PC-3 (cell line): ENCODE measurements around the gene APCDD1. TPM values are rescaled to one million over a fixed set of nuclear protein-coding genes. Genes with fewer than 3 reads are reported as not detected.
A peak's percentile ranks its signal among the peaks of the same experiment; 100 is the strongest.

Experiments used
- ATAC-seq: fragments of 200-7000 bp; cut with Tn5 transposase; 2 replicates; pipeline ENCODE4 v1.9.1; 2020; ENCODE audit warnings: mild to moderate bottlenecking, moderate library complexity
- BruUV-seq: library from RNA; stranded (reverse); fragments of 400-500 nt; replicated peaks from 2 replicates; lab custom pipeline; 2021; lab: Mats Ljungman, UMichigan
- CTCF ChIA-PET: fragments of 300-600 bp; sonication (Branson Sonifier 250); formaldehyde crosslinking; loops from one replicate; lab custom pipeline; 2022; ENCODE audit warnings: antibody characterized with exemption; lab: Charles Lee
- POLR2A ChIA-PET: fragments of 300-600 bp; sonication (Branson Sonifier 250); formaldehyde crosslinking; loops from one replicate; lab custom pipeline; 2022; ENCODE audit warnings: antibody characterized with exemption; ENCODE audit not compliant: unreplicated experiment; lab: Charles Lee
- DNase-seq: peaks from one replicate; pipeline ENCODE4 v3.0.0-alpha.2; 2015
- H2AFZ ChIP-seq: fragments of 300-600 bp; sonication (generic); 2 replicates; pipeline ENCODE4 v1.6.0; 2016; ENCODE audit warnings: antibody characterized with exemption, low read length
- H3F3A ChIP-seq: fragments of 300-600 bp; sonication (generic); one replicate; pipeline ENCODE4 v1.6.0; 2017; ENCODE audit warnings: antibody characterized with exemption, low read length, control low read depth, mild to moderate bottlenecking; ENCODE audit not compliant: unreplicated experiment
- H3K27ac ChIP-seq: fragments of 300-600 bp; sonication (generic); 2 replicates; pipeline ENCODE4 v1.5.1; 2016; ENCODE audit warnings: mild to moderate bottlenecking, low read length
- H3K27me3 ChIP-seq: fragments of 300-600 bp; sonication (generic); 2 replicates; pipeline ENCODE4 v1.6.1; 2016; ENCODE audit warnings: low read length, mixed read lengths
- H3K36me3 ChIP-seq: fragments of 300-600 bp; sonication (generic); 2 replicates; pipeline ENCODE4 v1.6.1; 2016; ENCODE audit warnings: low read depth, mixed run types, low read length, mixed read lengths
- H3K4me1 ChIP-seq: fragments of 300-600 bp; sonication (generic); 2 replicates; pipeline ENCODE4 v1.5.1; 2016; ENCODE audit warnings: low read length; ENCODE audit not compliant: insufficient read depth
- H3K4me2 ChIP-seq: fragments of 300-600 bp; sonication (generic); 2 replicates; pipeline ENCODE4 v1.6.0; 2016; ENCODE audit warnings: low read length
- H3K4me3 ChIP-seq: fragments of 300-600 bp; sonication (generic); 2 replicates; pipeline ENCODE4 v1.5.1; 2016; ENCODE audit warnings: mild to moderate bottlenecking, low read length, mixed read lengths
- H3K79me2 ChIP-seq: fragments of 300-600 bp; sonication (generic); 2 replicates; pipeline ENCODE4 v1.6.1; 2017; ENCODE audit warnings: low read length, mixed read lengths
- H3K9ac ChIP-seq: fragments of 300-600 bp; sonication (generic); 2 replicates; pipeline ENCODE4 v1.6.0; 2016; ENCODE audit warnings: mild to moderate bottlenecking, low read length
- H3K9me2 ChIP-seq: fragments of 300-600 bp; sonication (generic); replicated peaks from 2 replicates; pipeline ENCODE4 v1.6.1; 2016; ENCODE audit warnings: mixed run types, low read length, mixed read lengths
- H3K9me3 ChIP-seq: fragments of 300-600 bp; sonication (generic); 2 replicates; pipeline ENCODE4 v1.6.1; 2016; ENCODE audit warnings: low read length, mixed read lengths
- H4K20me1 ChIP-seq: fragments of 300-600 bp; sonication (generic); 2 replicates; pipeline ENCODE4 v1.6.1; 2016; ENCODE audit warnings: low read length, mixed read lengths
- EZH2 ChIP-seq: fragments of 300-600 bp; sonication (generic); IDR thresholded peaks from one replicate; pipeline ENCODE4 v1.6.1; 2017; ENCODE audit warnings: antibody characterized with exemption, mild to moderate bottlenecking, low read length; ENCODE audit not compliant: unreplicated experiment
- EZH2phosphoT487 ChIP-seq: fragments of 300-600 bp; sonication (generic); IDR thresholded peaks from 2 replicates; pipeline ENCODE4 v1.6.1; 2018; ENCODE audit warnings: mild to moderate bottlenecking, antibody characterized with exemption, low read length, borderline replicate concordance
- intact Hi-C: fragments of 100-400 bp; cut with micrococcal nuclease; formaldehyde crosslinking; loops from 2 replicates; pipeline ENCODE4 v1.9.0; 2023
- total RNA-seq: library from RNA; depleted of rRNA; stranded (reverse); fragments of >200 nt; gene quantifications from 2 replicates; pipeline ENCODE4 v1.2.3, GENCODE V29; 2014
- TF ChIP-seq, protein P1 (sequence below): fragments of 300-600 bp; sonication (generic); conservative IDR thresholded peaks from 2 replicates; pipeline ENCODE4 v1.5.1; 2017; ENCODE audit warnings: antibody characterized with exemption, low read depth, mild to moderate bottlenecking, low read length

APCDD1 gene
- total RNA-seq, 1 experiment from 2014 or later, result not detected

DNA sequence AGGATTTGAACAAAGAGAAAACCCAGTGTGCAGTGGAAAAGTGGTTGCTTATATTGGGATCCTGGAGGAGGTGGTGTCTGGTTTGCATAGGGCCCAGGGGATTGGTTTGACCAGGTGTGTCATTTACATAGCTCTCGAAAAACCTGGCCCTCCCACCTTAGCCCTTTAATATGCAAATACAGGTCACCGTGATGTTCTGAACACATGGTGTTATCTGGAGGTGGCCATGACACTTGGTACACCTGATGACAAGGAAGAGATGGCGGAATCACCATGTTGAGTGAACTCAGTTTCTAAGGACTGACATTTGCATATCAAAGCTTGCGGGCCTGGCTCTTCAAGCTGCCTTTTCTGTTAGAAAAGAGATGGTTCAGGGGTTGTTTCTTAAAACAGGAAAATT is 69.1 kb downstream of the APCDD1 start:
- DNase-seq (no peak), ATAC-seq (no peak)
- Histone ChIP-seq H3K4me3 (no peak overlapping the region), H3F3A (no peaks in the 10 kb centered on the region), H3K27me3 (peaks cover 12% of the 10 kb centered on the region), H3K4me1 (peaks cover 19% of the 10 kb centered on the region), H3K36me3 (no peaks in the 10 kb centered on the region), H3K79me2 (peaks cover 25% of the 10 kb centered on the region), H3K4me2 (no peak overlapping the region), H3K9ac (no peak overlapping the region), H3K27ac (no peak overlapping the region), H3K9me2 (no peaks in the 10 kb centered on the region), H4K20me1 (peaks cover 4% of the 10 kb centered on the region; the same call in 1 of the 2 replicates), H2AFZ (no peak overlapping the region), H3K9me3 (no peaks in the 10 kb centered on the region)
- CTCF ChIA-PET, result no interaction called here
- intact Hi-C loops, result loop anchor here (10.0 kb wide), 1 partner anchor 789 kb away; no protein-coding TSS in a partner anchor
- POLR2A ChIA-PET, result no interaction called here
- no TSS peak for BruUV-seq
- TF ChIP-seq EZH2phosphoT487 (no peak), EZH2 (no peak)
- TF ChIP-seq, protein P1, sequence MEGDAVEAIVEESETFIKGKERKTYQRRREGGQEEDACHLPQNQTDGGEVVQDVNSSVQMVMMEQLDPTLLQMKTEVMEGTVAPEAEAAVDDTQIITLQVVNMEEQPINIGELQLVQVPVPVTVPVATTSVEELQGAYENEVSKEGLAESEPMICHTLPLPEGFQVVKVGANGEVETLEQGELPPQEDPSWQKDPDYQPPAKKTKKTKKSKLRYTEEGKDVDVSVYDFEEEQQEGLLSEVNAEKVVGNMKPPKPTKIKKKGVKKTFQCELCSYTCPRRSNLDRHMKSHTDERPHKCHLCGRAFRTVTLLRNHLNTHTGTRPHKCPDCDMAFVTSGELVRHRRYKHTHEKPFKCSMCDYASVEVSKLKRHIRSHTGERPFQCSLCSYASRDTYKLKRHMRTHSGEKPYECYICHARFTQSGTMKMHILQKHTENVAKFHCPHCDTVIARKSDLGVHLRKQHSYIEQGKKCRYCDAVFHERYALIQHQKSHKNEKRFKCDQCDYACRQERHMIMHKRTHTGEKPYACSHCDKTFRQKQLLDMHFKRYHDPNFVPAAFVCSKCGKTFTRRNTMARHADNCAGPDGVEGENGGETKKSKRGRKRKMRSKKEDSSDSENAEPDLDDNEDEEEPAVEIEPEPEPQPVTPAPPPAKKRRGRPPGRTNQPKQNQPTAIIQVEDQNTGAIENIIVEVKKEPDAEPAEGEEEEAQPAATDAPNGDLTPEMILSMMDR, result no peak

DNA sequence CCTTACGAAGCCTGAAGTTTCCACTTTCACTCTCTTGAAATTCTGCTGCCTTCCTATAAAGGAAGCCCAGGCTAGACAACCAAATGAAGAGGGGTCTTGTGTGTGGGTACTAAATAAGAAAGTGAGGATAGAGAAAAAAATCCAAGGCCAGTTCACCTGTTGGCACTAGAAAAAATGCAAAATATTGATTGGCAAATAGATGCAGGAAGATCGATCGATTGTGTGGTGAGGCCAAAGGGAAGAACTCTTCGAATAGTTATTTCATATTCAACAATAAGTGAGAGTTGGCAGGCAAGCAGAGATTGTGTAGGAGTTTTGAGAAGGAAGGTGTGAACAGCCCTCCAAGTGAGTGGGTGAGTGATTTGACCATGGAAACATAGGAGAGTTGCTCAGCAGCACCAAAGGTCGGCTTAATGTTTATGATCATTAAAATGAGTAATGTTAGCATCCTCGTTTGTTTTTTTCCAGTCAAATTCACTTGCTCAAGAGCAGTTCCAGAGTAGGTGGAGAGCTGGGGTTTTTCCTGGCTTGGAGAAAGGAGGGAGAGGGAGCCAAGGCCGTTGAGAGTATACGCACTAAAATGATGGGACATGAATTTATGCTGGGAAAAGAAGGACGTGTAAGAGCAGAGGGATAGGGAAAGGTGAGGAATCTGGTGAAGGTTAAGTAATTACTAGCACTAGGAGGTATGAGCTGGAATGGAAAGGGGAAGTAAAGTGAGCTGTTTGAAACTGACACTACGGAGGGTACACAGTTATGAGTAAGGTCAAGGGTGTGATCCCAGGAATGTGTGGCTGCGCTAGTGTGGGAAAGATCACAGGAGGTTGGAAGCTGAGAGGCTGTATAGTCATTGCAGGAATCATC is 70.3 kb downstream of the APCDD1 start:
- Histone ChIP-seq H3K9me3 (no peaks in the 10 kb centered on the region), H3K9me2 (no peaks in the 10 kb centered on the region), H2AFZ (peak overlapping the region; percentile 73), H3K4me3 (peak overlapping the region; percentile 98; the same call in 1 of the 2 replicates), H3K9ac (no peak overlapping the region), H3F3A (no peaks in the 10 kb centered on the region), H3K4me1 (peaks cover 18% of the 10 kb centered on the region), H3K36me3 (no peaks in the 10 kb centered on the region), H4K20me1 (peaks cover 8% of the 10 kb centered on the region; the same call in 1 of the 2 replicates), H3K79me2 (peaks cover 37% of the 10 kb centered on the region), H3K4me2 (peak overlapping the region; percentile 94; the same call in 1 of the 2 replicates), H3K27ac (no peak overlapping the region), H3K27me3 (0 out of 2 replicates have a peak, but pooled peaks cover 3% of the 10 kb centered on the region)
- intact Hi-C loops, result loop anchor here (10.0 kb wide), 1 partner anchor 790 kb away; no protein-coding TSS in a partner anchor
- TF ChIP-seq EZH2 (no peak), EZH2phosphoT487 (no peak)
- TF ChIP-seq, protein P1, result no peak
- BruUV-seq, result no TSS peak
- ATAC-seq (no peak), DNase-seq (peak; percentile 44)
- POLR2A ChIA-PET, result interaction anchor here (0.5 kb wide), 1 partner anchor 62 kb away, joined by 5 read pairs; no protein-coding TSS in a partner anchor
- CTCF ChIA-PET, result no interaction called here
